Gastroesophageal sphincter (tissue), 3 donors: ENCODE results near the gene SHCBP1L.

Experiments
- CTCF ChIP-seq, 4 experiments: fragments of 200-600 bp in 2 of 4; fragments of 450-650 bp in 2 of 4; sonication (generic) in 1 of 4; IDR thresholded peaks; one replicate each; pipeline ENCODE4 v1.5.1; 2017 to 2019; ENCODE audit warnings: antibody characterized with exemption in 4 of 4, mild to moderate bottlenecking in 2 of 4, moderate library complexity in 2 of 4
- POLR2A ChIP-seq, 2 donors: fragments of 450-650 bp; IDR thresholded peaks; one replicate each; pipeline ENCODE4 v1.6.1; 2017; ENCODE audit warnings: antibody characterized with exemption in 2 of 2, mild to moderate bottlenecking in 2 of 2, moderate library complexity in 1 of 2
- POLR2AphosphoS5 ChIP-seq: sonication (generic); formaldehyde crosslinking; IDR thresholded peaks from one replicate; pipeline ENCODE4 v1.6.1; 2017; ENCODE audit warnings: antibody characterized with exemption

GRCh38 chr1:182889997-182890396, 63.0 kb downstream of the SHCBP1L start:
- TF ChIP-seq CTCF (IDR thresholded peaks at IDR 0.05) (no peak), POLR2A (IDR thresholded peaks at IDR 0.05) (no peak), POLR2AphosphoS5 (no peak)
